ENCODE measurements around the gene DYNLRB1. TPM values are rescaled to one million over a fixed set of nuclear protein-coding genes. Genes with fewer than 3 reads are reported as not detected.

The DYNLRB1 gene
- total and polyA plus RNA-seq, 2 of the 13 experiments (the other 11 are each of a cell fraction or from before 2014, with no cell fraction given) = 140 to 244 TPM

- TF ChIP-seq KLF11 (CRISPR knock-in tag; IDR thresholded peaks at IDR 0.05) (no peak), ZNF331 (CRISPR knock-in tag; IDR thresholded peaks at IDR 0.05) (peak; percentile 68), NFE2 (CRISPR knock-in tag; IDR thresholded peaks at IDR 0.05) (no peak), MTA1 (CRISPR knock-in tag; IDR thresholded peaks at IDR 0.05; ENCODE audit: borderline replicate concordance) (no peak), ZSCAN9 (CRISPR knock-in tag; IDR thresholded peaks at IDR 0.05; ENCODE audit: borderline replicate concordance) (0 out of 2 replicates have a peak, but pooled peaks have one; percentile 24), CBFB (CRISPR knock-in tag; IDR thresholded peaks at IDR 0.05) (peak; percentile 67; the same call in 1 of the 2 replicates), GLI4 (CRISPR knock-in tag; IDR thresholded peaks at IDR 0.05; ENCODE audit: borderline replicate concordance) (no peak), RARA (CRISPR knock-in tag; IDR thresholded peaks at IDR 0.05) (peak; percentile 87), PCBP2 (optimal IDR thresholded peaks at IDR 0.05; ENCODE audit: low read depth, low read length, poor library complexity, severe bottlenecking) (no peak), EHMT2 (IDR thresholded peaks at IDR 0.05; ENCODE audit: borderline replicate concordance, low read depth, low read length) (no peak), ZFX (CRISPR knock-in tag; IDR thresholded peaks at IDR 0.05; ENCODE audit: low read depth) (peak; percentile 24; the same call in 1 of the 2 replicates), ZNF615 (CRISPR knock-in tag; IDR thresholded peaks at IDR 0.05; ENCODE audit: borderline replicate concordance) (no peak), ZNF253 (CRISPR knock-in tag; IDR thresholded peaks at IDR 0.05; ENCODE audit: borderline replicate concordance) (no peak), MEIS1 (CRISPR knock-in tag; IDR thresholded peaks at IDR 0.05; ENCODE audit: borderline replicate concordance) (no peak), MEF2D (CRISPR knock-in tag; IDR thresholded peaks at IDR 0.05) (0 out of 2 replicates have a peak, but pooled peaks have one; percentile 56), FLYWCH1 (CRISPR knock-in tag; IDR thresholded peaks at IDR 0.05) (no peak), ZKSCAN8 (CRISPR knock-in tag; IDR thresholded peaks at IDR 0.05; ENCODE audit: borderline replicate concordance) (no peak), ZNF563 (CRISPR knock-in tag; IDR thresholded peaks at IDR 0.05) (no peak), KLF15 (CRISPR knock-in tag; IDR thresholded peaks at IDR 0.05; ENCODE audit: borderline replicate concordance) (no peak), SMC3 (IDR thresholded peaks at IDR 0.05; ENCODE audit: low read length) (peak; percentile 93), IKZF1 (IDR thresholded peaks at IDR 0.05) (no peak)
- TF ChIP-seq, protein P1, sequence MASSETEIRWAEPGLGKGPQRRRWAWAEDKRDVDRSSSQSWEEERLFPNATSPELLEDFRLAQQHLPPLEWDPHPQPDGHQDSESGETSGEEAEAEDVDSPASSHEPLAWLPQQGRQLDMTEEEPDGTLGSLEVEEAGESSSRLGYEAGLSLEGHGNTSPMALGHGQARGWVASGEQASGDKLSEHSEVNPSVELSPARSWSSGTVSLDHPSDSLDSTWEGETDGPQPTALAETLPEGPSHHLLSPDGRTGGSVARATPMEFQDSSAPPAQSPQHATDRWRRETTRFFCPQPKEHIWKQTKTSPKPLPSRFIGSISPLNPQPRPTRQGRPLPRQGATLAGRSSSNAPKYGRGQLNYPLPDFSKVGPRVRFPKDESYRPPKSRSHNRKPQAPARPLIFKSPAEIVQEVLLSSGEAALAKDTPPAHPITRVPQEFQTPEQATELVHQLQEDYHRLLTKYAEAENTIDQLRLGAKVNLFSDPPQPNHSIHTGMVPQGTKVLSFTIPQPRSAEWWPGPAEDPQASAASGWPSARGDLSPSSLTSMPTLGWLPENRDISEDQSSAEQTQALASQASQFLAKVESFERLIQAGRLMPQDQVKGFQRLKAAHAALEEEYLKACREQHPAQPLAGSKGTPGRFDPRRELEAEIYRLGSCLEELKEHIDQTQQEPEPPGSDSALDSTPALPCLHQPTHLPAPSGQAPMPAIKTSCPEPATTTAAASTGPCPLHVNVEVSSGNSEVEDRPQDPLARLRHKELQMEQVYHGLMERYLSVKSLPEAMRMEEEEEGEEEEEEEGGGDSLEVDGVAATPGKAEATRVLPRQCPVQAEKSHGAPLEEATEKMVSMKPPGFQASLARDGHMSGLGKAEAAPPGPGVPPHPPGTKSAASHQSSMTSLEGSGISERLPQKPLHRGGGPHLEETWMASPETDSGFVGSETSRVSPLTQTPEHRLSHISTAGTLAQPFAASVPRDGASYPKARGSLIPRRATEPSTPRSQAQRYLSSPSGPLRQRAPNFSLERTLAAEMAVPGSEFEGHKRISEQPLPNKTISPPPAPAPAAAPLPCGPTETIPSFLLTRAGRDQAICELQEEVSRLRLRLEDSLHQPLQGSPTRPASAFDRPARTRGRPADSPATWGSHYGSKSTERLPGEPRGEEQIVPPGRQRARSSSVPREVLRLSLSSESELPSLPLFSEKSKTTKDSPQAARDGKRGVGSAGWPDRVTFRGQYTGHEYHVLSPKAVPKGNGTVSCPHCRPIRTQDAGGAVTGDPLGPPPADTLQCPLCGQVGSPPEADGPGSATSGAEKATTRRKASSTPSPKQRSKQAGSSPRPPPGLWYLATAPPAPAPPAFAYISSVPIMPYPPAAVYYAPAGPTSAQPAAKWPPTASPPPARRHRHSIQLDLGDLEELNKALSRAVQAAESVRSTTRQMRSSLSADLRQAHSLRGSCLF (CRISPR knock-in tag; IDR thresholded peaks at IDR 0.05; ENCODE audit: borderline replicate concordance) = no peak
- TF ChIP-seq, protein P2, sequence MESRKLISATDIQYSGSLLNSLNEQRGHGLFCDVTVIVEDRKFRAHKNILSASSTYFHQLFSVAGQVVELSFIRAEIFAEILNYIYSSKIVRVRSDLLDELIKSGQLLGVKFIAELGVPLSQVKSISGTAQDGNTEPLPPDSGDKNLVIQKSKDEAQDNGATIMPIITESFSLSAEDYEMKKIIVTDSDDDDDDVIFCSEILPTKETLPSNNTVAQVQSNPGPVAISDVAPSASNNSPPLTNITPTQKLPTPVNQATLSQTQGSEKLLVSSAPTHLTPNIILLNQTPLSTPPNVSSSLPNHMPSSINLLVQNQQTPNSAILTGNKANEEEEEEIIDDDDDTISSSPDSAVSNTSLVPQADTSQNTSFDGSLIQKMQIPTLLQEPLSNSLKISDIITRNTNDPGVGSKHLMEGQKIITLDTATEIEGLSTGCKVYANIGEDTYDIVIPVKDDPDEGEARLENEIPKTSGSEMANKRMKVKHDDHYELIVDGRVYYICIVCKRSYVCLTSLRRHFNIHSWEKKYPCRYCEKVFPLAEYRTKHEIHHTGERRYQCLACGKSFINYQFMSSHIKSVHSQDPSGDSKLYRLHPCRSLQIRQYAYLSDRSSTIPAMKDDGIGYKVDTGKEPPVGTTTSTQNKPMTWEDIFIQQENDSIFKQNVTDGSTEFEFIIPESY (CRISPR knock-in tag; IDR thresholded peaks at IDR 0.05) = peak; percentile 47; the same call in 1 of the 2 replicates
- TF ChIP-seq, protein P3, sequence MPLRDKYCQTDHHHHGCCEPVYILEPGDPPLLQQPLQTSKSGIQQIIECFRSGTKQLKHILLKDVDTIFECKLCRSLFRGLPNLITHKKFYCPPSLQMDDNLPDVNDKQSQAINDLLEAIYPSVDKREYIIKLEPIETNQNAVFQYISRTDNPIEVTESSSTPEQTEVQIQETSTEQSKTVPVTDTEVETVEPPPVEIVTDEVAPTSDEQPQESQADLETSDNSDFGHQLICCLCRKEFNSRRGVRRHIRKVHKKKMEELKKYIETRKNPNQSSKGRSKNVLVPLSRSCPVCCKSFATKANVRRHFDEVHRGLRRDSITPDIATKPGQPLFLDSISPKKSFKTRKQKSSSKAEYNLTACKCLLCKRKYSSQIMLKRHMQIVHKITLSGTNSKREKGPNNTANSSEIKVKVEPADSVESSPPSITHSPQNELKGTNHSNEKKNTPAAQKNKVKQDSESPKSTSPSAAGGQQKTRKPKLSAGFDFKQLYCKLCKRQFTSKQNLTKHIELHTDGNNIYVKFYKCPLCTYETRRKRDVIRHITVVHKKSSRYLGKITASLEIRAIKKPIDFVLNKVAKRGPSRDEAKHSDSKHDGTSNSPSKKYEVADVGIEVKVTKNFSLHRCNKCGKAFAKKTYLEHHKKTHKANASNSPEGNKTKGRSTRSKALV (CRISPR knock-in tag; IDR thresholded peaks at IDR 0.05) = no peak
Measured at GRCh38 chr20:34538671-34539123, 22.5 kb downstream of the DYNLRB1 start (continued).

All from HepG2 (cell line).